ENCODE data around the gene KIF26B. TPM values are rescaled to one million over a fixed set of nuclear protein-coding genes. Genes with fewer than 3 reads are reported as not detected.

Gene KIF26B
- total and polyA plus RNA-seq, 2 of the 4 experiments (the other 2 are of a cell fraction) = 0.53 to 0.54 TPM

DNA sequence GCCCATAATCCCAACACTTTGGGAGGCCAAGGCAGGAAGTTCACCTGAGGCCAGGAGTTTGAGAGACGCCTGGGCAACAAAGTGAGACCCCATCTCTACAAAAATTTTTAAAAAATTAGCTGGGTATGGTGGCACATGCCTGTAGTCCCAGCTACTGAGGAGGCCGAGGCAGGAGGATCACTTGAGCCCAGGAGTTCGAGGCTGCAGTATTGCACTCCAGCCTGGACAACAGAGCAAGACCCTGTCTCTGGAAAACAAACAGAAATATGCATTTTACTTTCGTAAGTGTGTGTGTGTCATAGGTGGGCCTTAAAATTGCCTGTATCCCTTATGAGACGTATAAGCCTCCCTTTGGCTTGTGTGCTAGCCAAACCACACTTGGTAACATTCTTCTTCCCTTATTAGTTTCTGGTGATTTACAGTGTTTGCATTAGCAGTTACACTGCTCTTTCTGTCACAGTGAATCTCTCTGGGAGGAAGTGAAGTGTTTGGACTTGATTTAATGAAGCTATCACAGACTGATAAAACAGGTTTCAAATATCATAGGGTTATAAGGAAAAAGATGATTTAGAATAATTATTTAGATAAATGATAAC lies 48.9 kb upstream of the KIF26B start:
- no CpG with 5 or more reads among the region's 5 CpGs for WGBS, 2 experiments (ENCODE audit: extremely low coverage in 2 of 2, insufficient read length in 1 of 2)
- H4K8ac ChIP-seq (ENCODE audit: low read depth in 2 of 2, low read length in 2 of 2) = no peak overlapping the region
- H3K23ac ChIP-seq (ENCODE audit: low read depth, low read length) = no peak overlapping the region
- TF ChIP-seq USF2 (IDR thresholded peaks at IDR 0.05; ENCODE audit: low read depth, low read length) (no peak), FOS (IDR thresholded peaks at IDR 0.05; ENCODE audit: low read depth, low read length) (no peak), BHLHE40 (IDR thresholded peaks at IDR 0.05; ENCODE audit: low read depth, low read length) (no peak), MXI1 (IDR thresholded peaks at IDR 0.05; ENCODE audit: borderline replicate concordance, low read depth, low read length) (no peak), RCOR1 (IDR thresholded peaks at IDR 0.05; ENCODE audit: insufficient replicate concordance, low read length) (no peak), RAD21 (IDR thresholded peaks at IDR 0.05; ENCODE audit: low read length) (no peak), MAZ (IDR thresholded peaks at IDR 0.05; ENCODE audit: borderline replicate concordance, low read depth, low read length) (no peak), NFE2L2 (IDR thresholded peaks at IDR 0.05; ENCODE audit: low read depth, low read length) (no peak), POLR2A (IDR thresholded peaks at IDR 0.05; ENCODE audit: low read depth, low read length) (no peak), CEBPB (IDR thresholded peaks at IDR 0.05; ENCODE audit: low read depth, low read length) (no peak), SMC3 (IDR thresholded peaks at IDR 0.05; ENCODE audit: low read depth, low read length) (no peak)
- H3K9ac ChIP-seq (ENCODE audit: low read depth, low read length) = no peak overlapping the region
- no peaks in the 10 kb centered on the region for H3K79me1 ChIP-seq (ENCODE audit: low read depth in 1 of 2, low read length in 2 of 2)
- H3K4ac ChIP-seq (ENCODE audit: low read depth, low read length) = no peak overlapping the region
- dilution Hi-C loops (cut with HindIII; ENCODE audit: low sequenced_read_pairs, unreplicated experiment) = no loop called here
- H3K9me3 ChIP-seq (ENCODE audit: control insufficient read depth, insufficient read depth, low read length) = no peaks in the 10 kb centered on the region
- no peak overlapping the region for H2BK15ac ChIP-seq (ENCODE audit: low read depth, low read length)
- no peak overlapping the region for H4K5ac ChIP-seq (ENCODE audit: low read depth, low read length)
- no peak overlapping the region for H3K56ac ChIP-seq (ENCODE audit: extremely low read depth, insufficient read depth, low read length)
- no peak overlapping the region for H2AFZ ChIP-seq (replicated peaks; ENCODE audit: low read length, poor library complexity)
- no peak overlapping the region for H3K18ac ChIP-seq (ENCODE audit: low read depth, low read length)
- ChIA-PET CTCF (no interaction called here), POLR2A (ENCODE audit: unreplicated experiment) (no interaction called here)
- no peaks in the 10 kb centered on the region for H3K27me3 ChIP-seq (ENCODE audit: control insufficient read depth, insufficient read depth, low read length)
- no peak overlapping the region for H2BK120ac ChIP-seq (ENCODE audit: low read depth, low read length)
- H3K4me1 ChIP-seq (ENCODE audit: control insufficient read depth, insufficient read depth, low read length) = no peaks in the 10 kb centered on the region
- in situ Hi-C loops (cut with MboI; ENCODE audit: low sequenced_read_pairs) = no loop called here
- DNase-seq (peak; percentile 8), ATAC-seq (ENCODE audit: low read depth) (no peak)
- H4K91ac ChIP-seq (ENCODE audit: insufficient read depth, low read depth, low read length) = no peak overlapping the region
- intact Hi-C loops (cut with micrococcal nuclease) = no loop called here
- no peak overlapping the region for H2BK5ac ChIP-seq (ENCODE audit: low read depth, low read length, poor library complexity, severe bottlenecking)
- no peak overlapping the region for H3K27ac ChIP-seq (ENCODE audit: insufficient read depth, low read length)
- no peaks in the 10 kb centered on the region for H3K9me1 ChIP-seq (ENCODE audit: insufficient read depth, low read length)
- H2AK5ac ChIP-seq (ENCODE audit: low read depth, low read length) = no peak overlapping the region
- BruUV-seq (replicated peaks) = no TSS peak
- no peak overlapping the region for H3K4me3 ChIP-seq (ENCODE audit: insufficient read depth, low read depth, low read length)
- H2BK20ac ChIP-seq (ENCODE audit: low read depth, low read length) = no peak overlapping the region
- no peak overlapping the region for H3K4me2 ChIP-seq (ENCODE audit: low read depth, low read length)
- H4K20me1 ChIP-seq (ENCODE audit: insufficient read depth, low read length) = no peaks in the 10 kb centered on the region
- H3K14ac ChIP-seq (replicated peaks; ENCODE audit: low read depth, low read length) = no peak overlapping the region
- H3K36me3 ChIP-seq (ENCODE audit: control insufficient read depth, insufficient read depth, low read length) = no peaks in the 10 kb centered on the region
- H2AK9ac ChIP-seq (replicated peaks; ENCODE audit: low read depth, low read length, poor library complexity) = no peak overlapping the region

All from IMR-90 (cell line).